NCI-H1048 (cell line): ENCODE results near the gene HSPBP1.
A peak's percentile ranks its signal among the peaks of the same experiment; 100 is the strongest.

Source experiments
- DNase-seq: peaks from one replicate; lab custom pipeline; 2025; lab: John Stamatoyannopoulos, UW

Gene HSPBP1

GRCh38 chr19:55275851-55276719, 3.8 kb downstream of the HSPBP1 start:
- DNase-seq: no peak

- no peak for DNase-seq
These were observed 5.8 kb downstream of the HSPBP1 start for GRCh38 chr19:55273978-55274707.

GRCh38 chr19:55272142-55272541, 7.8 kb downstream of the HSPBP1 start:
- DNase-seq: no peak

- DNase-seq: no peak
These were observed 9.6 kb downstream of the HSPBP1 start for GRCh38 chr19:55270172-55270942.

GRCh38 chr19:55269299-55269698, 10.6 kb downstream of the HSPBP1 start:
- no peak for DNase-seq

- no peak for DNase-seq
These were observed 13.1 kb downstream of the HSPBP1 start for GRCh38 chr19:55266840-55267239.

- DNase-seq: no peak
These were observed 13.5 kb downstream of the HSPBP1 start for GRCh38 chr19:55266404-55266803.

GRCh38 chr19:55265723-55266386, 14.1 kb downstream of the HSPBP1 start:
- DNase-seq: no peak

GRCh38 chr19:55265173-55265572, 14.7 kb downstream of the HSPBP1 start:
- no peak for DNase-seq

GRCh38 chr19:55264531-55264930, 15.4 kb downstream of the HSPBP1 start:
- DNase-seq: no peak

- DNase-seq: no peak
These were observed 17.6 kb downstream of the HSPBP1 start for GRCh38 chr19:55262359-55262758.

GRCh38 chr19:55261671-55262126, 18.2 kb downstream of the HSPBP1 start:
- DNase-seq: no peak

GRCh38 chr19:55259540-55260210, 20.2 kb downstream of the HSPBP1 start:
- no peak for DNase-seq

GRCh38 chr19:55258828-55259539, 20.9 kb downstream of the HSPBP1 start, which contains the start of gene PPP6R1:
TSS of gene PPP6R1 (minus strand) at chr19:55259017. CDS start at chr19:55247103, 11,914 bp downstream.
- peak; percentile 100 for DNase-seq

GRCh38 chr19:55258476-55258827, 21.5 kb downstream of the HSPBP1 start:
- no peak for DNase-seq

- no peak for DNase-seq
These were observed 22.2 kb downstream of the HSPBP1 start for GRCh38 chr19:55257461-55258420.

GRCh38 chr19:55256562-55257460, 23.1 kb downstream of the HSPBP1 start:
- DNase-seq: no peak
